Tibial nerve (tissue), 3 donors: ENCODE data around the gene TEAD4.

Experiments used
- POLR2A ChIP-seq, 2 donors: fragments of 450-650 bp; IDR thresholded peaks; one replicate each; pipeline ENCODE4 v1.6.1; 2017; ENCODE audit warnings: antibody characterized with exemption in 2 of 2, mild to moderate bottlenecking in 2 of 2, moderate library complexity in 2 of 2
- TF ChIP-seq, protein P1 (sequence below), 5 experiments: fragments of 200-600 bp in 3 of 5; fragments of 450-650 bp in 2 of 5; sonication (generic) in 3 of 5; IDR thresholded peaks; one replicate each; pipeline ENCODE4 v1.5.1; 2016 to 2019; ENCODE audit warnings: antibody characterized with exemption in 5 of 5, mild to moderate bottlenecking in 3 of 5, moderate library complexity in 2 of 5

DNA sequence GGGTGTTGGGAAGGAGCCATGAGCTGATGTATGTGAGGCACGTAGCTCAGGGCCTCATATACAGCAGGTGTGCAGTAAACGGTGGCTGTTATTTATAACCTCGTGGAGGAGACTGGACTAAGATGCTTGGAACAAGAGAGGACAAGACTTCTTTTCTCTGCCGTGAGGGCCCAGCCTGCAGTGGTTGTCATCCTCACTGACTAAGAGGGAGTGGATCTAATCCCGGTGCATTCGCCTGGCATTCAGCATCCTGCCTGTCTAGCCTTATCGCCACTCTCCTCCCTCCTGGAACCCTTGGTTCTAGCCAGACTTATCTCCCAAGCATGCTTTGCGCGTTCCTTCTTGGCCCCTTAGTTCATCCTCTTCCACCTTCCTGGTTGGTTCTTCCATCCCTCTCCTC is 121.9 kb downstream of the TEAD4 start:
- TF ChIP-seq, protein P1, sequence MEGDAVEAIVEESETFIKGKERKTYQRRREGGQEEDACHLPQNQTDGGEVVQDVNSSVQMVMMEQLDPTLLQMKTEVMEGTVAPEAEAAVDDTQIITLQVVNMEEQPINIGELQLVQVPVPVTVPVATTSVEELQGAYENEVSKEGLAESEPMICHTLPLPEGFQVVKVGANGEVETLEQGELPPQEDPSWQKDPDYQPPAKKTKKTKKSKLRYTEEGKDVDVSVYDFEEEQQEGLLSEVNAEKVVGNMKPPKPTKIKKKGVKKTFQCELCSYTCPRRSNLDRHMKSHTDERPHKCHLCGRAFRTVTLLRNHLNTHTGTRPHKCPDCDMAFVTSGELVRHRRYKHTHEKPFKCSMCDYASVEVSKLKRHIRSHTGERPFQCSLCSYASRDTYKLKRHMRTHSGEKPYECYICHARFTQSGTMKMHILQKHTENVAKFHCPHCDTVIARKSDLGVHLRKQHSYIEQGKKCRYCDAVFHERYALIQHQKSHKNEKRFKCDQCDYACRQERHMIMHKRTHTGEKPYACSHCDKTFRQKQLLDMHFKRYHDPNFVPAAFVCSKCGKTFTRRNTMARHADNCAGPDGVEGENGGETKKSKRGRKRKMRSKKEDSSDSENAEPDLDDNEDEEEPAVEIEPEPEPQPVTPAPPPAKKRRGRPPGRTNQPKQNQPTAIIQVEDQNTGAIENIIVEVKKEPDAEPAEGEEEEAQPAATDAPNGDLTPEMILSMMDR (IDR thresholded peaks at IDR 0.05), result no peak
- TF ChIP-seq POLR2A (IDR thresholded peaks at IDR 0.05), result no peak
